SKM-1 treated with dmso at 0.1 percent for 144 hours (cell line): ENCODE data around the gene VTI1A.
A peak's percentile ranks its signal among the peaks of the same experiment; 100 is the strongest.
"Not testable (repeated sequence)": the region's sequence is repeated elsewhere in the genome, so short reads cannot be mapped to it uniquely, and the experiment has no call there.

Experiments
- DNase-seq: peaks from one replicate; lab custom pipeline; 2025; ENCODE audit not compliant: unreplicated experiment; lab: John Stamatoyannopoulos, UW

Gene VTI1A

GRCh38 chr10:112713411-112713810 lies 266.4 kb downstream of the VTI1A start:
- no peak for DNase-seq

- no peak for DNase-seq
Observed at GRCh38 chr10:112715581-112715980, 268.6 kb downstream of the VTI1A start.

DNA sequence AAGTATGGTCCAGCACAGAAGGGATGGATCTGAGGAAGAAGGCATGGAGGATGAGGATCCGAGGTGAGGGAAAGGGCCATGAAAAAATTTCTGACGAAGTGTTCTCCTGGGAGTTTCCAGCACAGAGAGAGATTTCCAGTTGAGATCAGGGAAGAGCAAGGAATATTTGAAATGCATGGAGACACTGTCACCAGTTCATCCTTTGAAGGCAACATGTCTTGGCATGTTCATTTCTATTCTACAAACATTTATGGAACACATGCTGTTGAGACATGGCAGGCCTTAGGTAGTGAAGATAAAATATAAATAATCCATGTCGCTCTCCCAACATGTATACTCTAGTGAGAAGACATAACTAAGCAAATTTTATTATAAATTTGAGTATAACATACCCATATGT lies 269.1 kb downstream of the VTI1A start:
- no peak for DNase-seq

- no peak for DNase-seq
Observed at GRCh38 chr10:112716924-112717413, 270.0 kb downstream of the VTI1A start.

DNA sequence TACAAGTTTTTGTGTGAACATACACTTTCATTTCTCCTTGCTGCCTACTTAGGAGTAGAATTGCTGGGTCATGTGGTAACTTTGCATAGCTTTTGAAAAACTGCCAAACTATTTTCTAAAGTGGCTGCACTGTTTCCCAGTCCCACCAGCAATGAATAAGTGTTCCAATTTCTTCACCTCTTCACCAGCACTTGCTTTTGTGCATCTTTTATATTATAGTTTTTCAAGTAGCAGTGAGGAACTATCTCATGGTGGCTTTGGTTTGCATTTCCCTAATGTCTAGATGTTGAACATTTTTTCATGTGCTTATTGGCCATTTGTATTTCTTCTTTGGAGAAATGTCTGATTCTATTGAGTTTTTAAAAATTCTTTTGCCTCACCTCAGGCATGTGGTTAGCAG lies 273.2 kb downstream of the VTI1A start:
- DNase-seq, result no peak

- peak; percentile 49 for DNase-seq
Observed at GRCh38 chr10:112721080-112721698, 274.2 kb downstream of the VTI1A start.

GRCh38 chr10:112722758-112723157 lies 275.7 kb downstream of the VTI1A start:
- no peak for DNase-seq

DNA sequence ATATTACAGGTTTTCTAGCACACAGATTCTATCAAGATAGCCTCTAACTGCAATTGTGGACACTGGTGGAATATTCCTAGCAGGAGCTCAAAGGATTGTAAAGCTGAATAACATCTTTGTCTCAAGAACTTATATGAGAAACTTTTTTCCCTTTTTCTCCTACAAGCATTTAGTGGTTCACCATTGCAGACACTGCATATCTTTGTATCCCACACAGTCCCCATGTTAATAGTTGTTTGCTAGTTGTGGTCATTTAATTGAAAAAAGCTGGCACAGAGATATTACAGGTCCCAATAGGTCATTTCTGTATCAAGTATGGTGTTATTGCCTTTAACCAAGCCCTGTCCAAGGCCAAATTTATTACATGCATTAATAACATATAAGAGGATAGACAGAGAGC lies 276.9 kb downstream of the VTI1A start:
- DNase-seq, result no peak

DNA sequence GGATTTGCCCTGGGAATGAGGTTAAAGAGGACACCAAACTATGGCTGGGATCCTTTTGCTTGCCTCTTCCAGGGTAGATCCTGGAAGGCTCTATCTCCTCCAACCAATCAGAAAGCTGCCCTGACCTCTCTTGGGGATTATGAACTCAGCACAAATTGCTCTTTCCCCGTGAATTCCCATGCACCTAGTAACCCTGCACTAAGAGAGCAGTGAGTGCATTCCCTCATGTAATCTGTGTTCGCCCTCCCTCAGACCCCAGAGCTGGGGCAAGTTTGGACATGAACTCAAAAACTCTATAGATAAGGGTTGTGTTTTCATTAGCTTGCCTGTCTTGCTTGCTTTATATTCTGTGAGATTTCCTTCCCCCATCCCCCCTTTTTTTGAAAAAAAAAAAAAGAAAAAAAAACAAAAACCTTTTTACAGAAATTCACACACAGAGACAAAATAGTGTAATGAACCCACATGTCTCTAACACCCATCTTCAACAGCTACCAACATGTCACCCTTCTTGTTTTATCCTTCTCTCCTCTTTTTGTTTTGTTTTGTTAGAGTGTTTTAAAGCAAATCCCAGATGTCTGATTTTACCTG lies 277.5 kb downstream of the VTI1A start:
- DNase-seq, result no peak

- no peak for DNase-seq
Observed at GRCh38 chr10:112728118-112728883, 281.3 kb downstream of the VTI1A start.

- DNase-seq, result no peak
Observed at GRCh38 chr10:112728997-112729396, 282.0 kb downstream of the VTI1A start.

DNA sequence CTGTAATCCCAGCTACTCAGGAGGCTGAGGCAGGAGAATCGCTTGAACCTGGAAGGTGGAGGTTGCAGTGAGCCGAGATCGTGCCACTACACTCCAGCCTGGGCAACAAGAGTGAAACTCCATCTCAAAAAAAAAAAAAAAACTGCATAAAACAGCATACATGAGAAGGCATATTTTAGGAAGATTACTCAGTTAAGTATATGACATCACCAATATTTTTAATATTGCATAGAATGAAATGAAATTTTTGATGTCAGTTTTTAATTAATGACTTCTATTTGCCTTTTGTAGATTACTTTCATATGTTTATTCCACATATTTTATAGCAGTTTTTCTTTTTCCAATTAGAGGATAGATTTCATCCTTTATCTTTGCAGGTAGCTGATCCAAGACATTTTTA lies 284.4 kb downstream of the VTI1A start:
- DNase-seq, result not testable (repeated sequence)

DNA sequence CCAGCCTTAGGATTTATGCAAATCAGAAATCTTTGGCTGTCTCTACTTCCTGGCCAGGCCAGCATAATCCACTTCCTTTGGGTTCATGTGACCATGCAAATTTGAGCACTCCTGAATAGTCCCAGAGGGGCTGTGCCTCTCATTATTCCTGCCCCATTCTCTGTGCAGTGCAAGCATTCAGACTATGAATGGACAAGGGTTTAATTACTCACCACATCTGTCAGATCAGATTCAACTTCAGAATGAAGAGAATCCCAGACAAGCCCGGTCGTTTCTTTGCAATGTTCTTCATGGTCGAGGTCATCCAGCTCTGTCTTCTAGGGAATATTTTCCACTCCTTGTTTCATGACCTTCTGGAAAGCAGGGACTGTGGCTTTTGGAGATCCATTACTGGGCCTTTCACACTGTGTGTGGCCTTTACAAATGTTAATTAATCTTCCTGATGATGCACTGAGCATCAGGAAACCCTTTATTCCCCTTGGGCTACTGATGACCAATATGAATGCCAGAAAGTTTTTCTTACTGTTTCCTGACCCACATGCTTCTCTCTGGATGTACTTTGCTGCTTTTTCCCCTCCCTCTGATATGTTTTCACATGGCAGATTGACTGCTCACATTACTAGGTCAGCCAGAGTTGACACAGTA lies 285.4 kb downstream of the VTI1A start:
- no peak for DNase-seq

GRCh38 chr10:112735041-112735695 lies 288.2 kb downstream of the VTI1A start:
- DNase-seq, result no peak

DNA sequence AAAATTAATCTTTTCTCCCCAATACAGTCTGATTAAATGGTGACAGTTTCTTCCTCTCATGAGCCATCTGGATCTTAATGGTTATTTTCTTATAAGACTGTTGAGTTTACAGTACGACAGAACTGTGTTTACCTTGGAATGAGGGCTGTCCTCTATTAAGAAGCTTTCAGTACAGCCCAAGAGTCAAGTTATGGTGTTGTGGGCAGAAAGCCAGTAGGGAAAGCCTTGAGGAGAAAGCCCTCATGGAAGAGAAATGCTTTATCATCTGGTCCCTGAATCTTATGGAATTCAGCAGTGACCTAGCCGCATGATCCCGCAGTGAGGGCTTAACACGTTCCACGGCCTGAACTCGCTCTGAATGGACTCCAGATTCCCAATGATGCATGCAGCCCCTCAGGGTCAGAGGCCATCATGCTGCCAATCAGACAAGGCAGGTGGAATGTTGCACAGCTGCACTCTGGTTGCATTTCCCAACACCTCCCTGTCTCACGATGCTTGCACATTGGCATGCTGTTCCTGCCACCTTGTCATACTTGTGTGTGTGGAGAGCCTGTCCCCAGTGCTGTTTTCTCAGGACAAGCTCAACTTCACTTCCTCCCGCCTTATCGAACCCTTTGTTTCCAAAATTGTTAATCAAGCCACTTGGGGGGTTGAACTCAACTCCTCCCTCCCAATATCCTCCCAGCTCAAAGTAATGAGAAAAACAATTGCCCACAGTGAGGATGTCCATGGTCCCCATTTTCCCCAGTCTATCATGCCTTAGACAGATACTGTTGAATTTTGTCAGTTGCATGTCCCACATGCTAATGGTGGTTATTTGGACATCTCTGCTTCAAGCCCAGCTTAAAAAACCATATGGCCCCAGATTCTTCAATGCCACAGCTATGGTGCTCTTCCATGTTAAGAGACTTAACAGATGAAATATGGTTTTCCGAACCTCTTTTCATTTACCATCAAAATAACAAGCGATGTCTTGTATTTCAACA lies 291.9 kb downstream of the VTI1A start:
- no peak for DNase-seq

DNA sequence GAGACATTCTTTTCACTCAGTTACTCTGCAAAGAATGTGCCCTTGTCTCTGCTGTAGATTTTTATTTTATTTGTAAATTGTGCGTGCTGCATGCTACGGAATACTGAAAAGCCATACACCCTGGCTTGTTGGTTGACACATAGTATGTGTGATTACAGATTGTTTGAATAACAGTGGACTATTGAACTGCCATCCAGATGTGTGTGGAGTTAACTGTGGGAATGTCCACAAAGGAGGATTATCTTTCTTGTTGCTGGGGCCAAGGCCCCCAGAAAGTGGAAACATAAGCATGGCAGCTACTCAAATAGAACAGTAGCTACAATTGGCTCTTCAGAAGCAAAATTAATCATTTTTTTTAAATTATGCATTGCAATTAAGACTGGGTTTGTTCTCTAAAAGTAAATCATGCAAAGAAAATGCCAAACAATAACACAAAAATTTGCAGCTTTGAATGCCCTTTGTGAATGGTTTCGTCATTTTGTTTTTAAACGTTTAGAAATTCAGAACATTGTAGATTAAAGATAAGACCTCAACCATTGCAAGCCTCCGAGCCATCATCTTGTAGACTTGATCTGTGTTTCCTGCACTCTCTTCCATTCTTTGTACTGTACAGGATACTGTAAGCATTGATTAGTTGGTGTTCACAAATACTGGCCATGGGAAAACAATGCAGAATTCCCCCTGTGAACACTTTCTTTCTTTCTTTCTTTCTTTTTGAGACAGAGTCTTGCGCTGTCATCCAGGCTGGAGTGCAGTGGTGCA lies 292.8 kb downstream of the VTI1A start:
- no peak for DNase-seq

DNA sequence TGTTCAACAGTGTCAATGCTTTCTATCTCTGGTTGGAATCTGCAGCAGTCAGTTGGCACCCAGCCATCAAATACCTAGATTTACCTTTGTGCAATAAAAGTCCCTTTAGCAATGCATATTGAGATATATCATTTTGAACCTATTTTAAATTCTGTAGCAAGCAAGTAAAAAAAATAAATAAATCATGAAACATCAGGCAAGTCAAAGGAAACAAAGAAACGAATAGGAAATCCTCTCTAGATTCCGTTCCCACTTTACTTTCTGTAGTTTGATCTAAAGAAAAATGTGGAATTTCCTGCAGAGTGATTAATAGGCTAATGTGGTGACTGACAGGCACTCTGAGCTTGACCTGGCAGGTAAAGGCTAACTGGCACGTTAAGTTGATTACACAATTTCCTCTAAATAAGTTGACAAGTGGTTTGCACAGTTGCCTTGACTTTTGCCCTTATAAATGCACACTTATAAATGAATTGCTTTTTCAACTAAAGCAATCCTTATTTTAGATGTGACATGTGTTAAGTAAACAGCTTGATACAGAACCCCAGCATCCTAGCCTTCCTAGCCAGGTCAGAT lies 294.9 kb downstream of the VTI1A start:
- DNase-seq, result no peak

- DNase-seq, result no peak
Observed at GRCh38 chr10:112744181-112745096, 297.4 kb downstream of the VTI1A start.
